H9 (cell line): ENCODE results near the gene CTU1. TPM values are rescaled to one million over a fixed set of nuclear protein-coding genes. Genes with fewer than 3 reads are reported as not detected.

Experiments
- DNase-seq: peaks from one replicate; pipeline ENCODE4 v3.0.0-alpha.2; 2017
- H2AFZ ChIP-seq: one replicate; pipeline ENCODE4 v1.6.1; 2013; ENCODE audit warnings: mild to moderate bottlenecking, low read length, control low read depth, moderate library complexity
- H2AK5ac ChIP-seq: 2 replicates; pipeline ENCODE4 v1.6.1; 2013; ENCODE audit warnings: low read length, control low read depth, mixed read lengths; ENCODE audit not compliant: insufficient read length
- H2BK120ac ChIP-seq: one replicate; pipeline ENCODE4 v1.6.1; 2013; ENCODE audit warnings: low read depth, mild to moderate bottlenecking, low read length, control low read depth, inconsistent platforms; ENCODE audit not compliant: poor library complexity, severe bottlenecking
- H2BK12ac ChIP-seq: 2 replicates; pipeline ENCODE4 v1.6.1; 2013; ENCODE audit warnings: low read length, control low read depth, mixed read lengths, low read depth; ENCODE audit not compliant: insufficient read length
- H2BK15ac ChIP-seq: 2 replicates; pipeline ENCODE4 v1.6.1; 2013; ENCODE audit warnings: low read depth, low read length, control low read depth
- H2BK20ac ChIP-seq: one replicate; pipeline ENCODE4 v1.6.1; 2013; ENCODE audit warnings: low read depth, mild to moderate bottlenecking, low read length, control low read depth, inconsistent platforms; ENCODE audit not compliant: poor library complexity, severe bottlenecking
- H2BK5ac ChIP-seq: 2 replicates; pipeline ENCODE4 v1.6.1; 2013; ENCODE audit warnings: low read length, control low read depth, mixed read lengths; ENCODE audit not compliant: insufficient read length
- H3K14ac ChIP-seq: 2 replicates; pipeline ENCODE4 v1.6.1; 2013; ENCODE audit warnings: low read length, control low read depth; ENCODE audit not compliant: insufficient read depth
- H3K18ac ChIP-seq: 2 replicates; pipeline ENCODE4 v1.6.1; 2013; ENCODE audit warnings: low read depth, mild to moderate bottlenecking, mixed read lengths, low read length, control low read depth; ENCODE audit not compliant: insufficient read length
- H3K23ac ChIP-seq: 2 replicates; pipeline ENCODE4 v1.6.1; 2013; ENCODE audit warnings: low read length, control low read depth, mixed read lengths, low read depth; ENCODE audit not compliant: insufficient read length
- H3K23me2 ChIP-seq: 2 replicates; pipeline ENCODE4 v1.6.1; 2013; ENCODE audit warnings: low read depth, mild to moderate bottlenecking, mixed read lengths, low read length, control low read depth; ENCODE audit not compliant: insufficient read length, poor library complexity, severe bottlenecking
- H3K27ac ChIP-seq: 2 replicates; pipeline ENCODE4 v1.5.1; 2013; ENCODE audit warnings: low read length, control low read depth, mixed read lengths, low read depth; ENCODE audit not compliant: insufficient read length
- H3K27me3 ChIP-seq: 2 replicates; pipeline ENCODE4 v1.6.1; 2013; ENCODE audit warnings: low read length, control low read depth, inconsistent platforms; ENCODE audit not compliant: insufficient read depth
- H3K4ac ChIP-seq: 2 replicates; pipeline ENCODE4 v1.6.1; 2013; ENCODE audit warnings: low read depth, mild to moderate bottlenecking, control low read depth, inconsistent platforms, low read length, moderate library complexity
- H3K4me1 ChIP-seq: 2 replicates; pipeline ENCODE4 v1.6.1; 2013; ENCODE audit warnings: low read length, control low read depth, inconsistent platforms; ENCODE audit not compliant: insufficient read depth
- H3K4me2 ChIP-seq: 2 replicates; pipeline ENCODE4 v1.6.1; 2013; ENCODE audit warnings: low read length, control low read depth, mixed read lengths; ENCODE audit not compliant: insufficient read length, insufficient read depth
- H3K56ac ChIP-seq: 2 replicates; pipeline ENCODE4 v1.6.1; 2013; ENCODE audit warnings: low read depth, mild to moderate bottlenecking, mixed read lengths, low read length, control low read depth; ENCODE audit not compliant: insufficient read length
- H3K79me1 ChIP-seq: 2 replicates; pipeline ENCODE4 v1.6.1; 2013; ENCODE audit warnings: low read depth, mild to moderate bottlenecking, moderate library complexity, low read length, control low read depth, inconsistent platforms; ENCODE audit not compliant: insufficient read depth, poor library complexity, severe bottlenecking
- H3K79me2 ChIP-seq: 2 replicates; pipeline ENCODE4 v1.6.1; 2013; ENCODE audit warnings: low read length, control low read depth, inconsistent platforms; ENCODE audit not compliant: insufficient read depth
- H3K9ac ChIP-seq: 2 replicates; pipeline ENCODE4 v1.6.1; 2013; ENCODE audit warnings: low read length, control low read depth, mixed read lengths; ENCODE audit not compliant: insufficient read length; ENCODE audit errors: extremely low read depth
- H3K9me3 ChIP-seq: one replicate; pipeline ENCODE4 v1.6.1; 2013; ENCODE audit warnings: low read depth, low read length, inconsistent platforms; ENCODE audit not compliant: control insufficient read depth
- H3T11ph ChIP-seq: one replicate; pipeline ENCODE4 v1.6.1; 2013; ENCODE audit warnings: mild to moderate bottlenecking, low read length, control low read depth, inconsistent platforms
- H4K20me1 ChIP-seq: one replicate; pipeline ENCODE4 v1.6.1; 2013; ENCODE audit not compliant: control insufficient read depth, insufficient read length, insufficient read depth
- H4K5ac ChIP-seq: 2 replicates; pipeline ENCODE4 v1.6.1; 2013; ENCODE audit warnings: low read depth, mild to moderate bottlenecking, mixed read lengths, low read length, control low read depth; ENCODE audit not compliant: insufficient read length
- H4K8ac ChIP-seq: replicated peaks from 2 replicates; pipeline ENCODE4 v1.6.1; 2013; ENCODE audit warnings: low read length, control low read depth, mixed read lengths, low read depth; ENCODE audit not compliant: insufficient read length
- H4K91ac ChIP-seq: 2 replicates; pipeline ENCODE4 v1.6.1; 2013; ENCODE audit warnings: low read depth, mild to moderate bottlenecking, moderate library complexity, mixed read lengths, low read length, control low read depth; ENCODE audit not compliant: insufficient read length
- H3K27ac Mint-ChIP-seq, 3 experiments: 2 replicates in 2 of 3; 3 replicates in 1 of 3; pipeline ENCODE4 v1.8.0; 2020 to 2021; ENCODE audit warnings: mixed read lengths in 3 of 3, mild to moderate bottlenecking in 1 of 3, moderate library complexity in 1 of 3
- H3K27me3 Mint-ChIP-seq: 2 replicates; pipeline ENCODE4 v1.8.0; 2021; ENCODE audit warnings: low read depth, mild to moderate bottlenecking, moderate library complexity, mixed read lengths
- H3K36me3 Mint-ChIP-seq, 3 experiments: 2 replicates in 2 of 3; 3 replicates in 1 of 3; pipeline ENCODE4 v1.8.0; 2020 to 2021; ENCODE audit warnings: low read depth in 3 of 3, mixed read lengths in 3 of 3; ENCODE audit not compliant: insufficient read depth in 1 of 3
- H3K4me1 Mint-ChIP-seq, 2 experiments: 2 replicates each; pipeline ENCODE4 v1.8.0; 2020; ENCODE audit warnings: mixed read lengths in 2 of 2
- H3K4me3 Mint-ChIP-seq, 2 experiments: 2 replicates in 1 of 2; 3 replicates in 1 of 2; pipeline ENCODE4 v1.8.0; 2020 to 2021; ENCODE audit warnings: mild to moderate bottlenecking in 2 of 2, mixed read lengths in 2 of 2, moderate library complexity in 1 of 2
- H3K9me3 Mint-ChIP-seq, 2 experiments: 2 replicates in 1 of 2; 3 replicates in 1 of 2; pipeline ENCODE4 v1.8.0; 2020; ENCODE audit warnings: mild to moderate bottlenecking in 2 of 2, mixed read lengths in 2 of 2, moderate library complexity in 1 of 2
- WGBS: extraction: QIAGEN DNeasy Blood & Tissue Kit; methylation state at CpG from one replicate; pipeline ENCODE4 v1.1.7; 2013; ENCODE audit warnings: missing lambda C conversion rate, low lambda C conversion rate, mixed read lengths; ENCODE audit not compliant: insufficient read length; ENCODE audit errors: extremely low coverage; 5-methylcytosine and 5-hydroxymethylcytosine counted together
- total RNA-seq: library from RNA; stranded (reverse); gene quantifications from 2 replicates; pipeline ENCODE4 v1.2.1, GENCODE V29; 2021
- TF ChIP-seq, protein P1 (sequence below): fragments of 200-600 bp; sonication (generic); conservative IDR thresholded peaks from 3 replicates; pipeline ENCODE4 v1.8.0; 2021; ENCODE audit warnings: antibody characterized with exemption, mild to moderate bottlenecking

CTU1 gene
- total RNA-seq, 1 experiment from 2014 or later, result 8.8 TPM

DNA sequence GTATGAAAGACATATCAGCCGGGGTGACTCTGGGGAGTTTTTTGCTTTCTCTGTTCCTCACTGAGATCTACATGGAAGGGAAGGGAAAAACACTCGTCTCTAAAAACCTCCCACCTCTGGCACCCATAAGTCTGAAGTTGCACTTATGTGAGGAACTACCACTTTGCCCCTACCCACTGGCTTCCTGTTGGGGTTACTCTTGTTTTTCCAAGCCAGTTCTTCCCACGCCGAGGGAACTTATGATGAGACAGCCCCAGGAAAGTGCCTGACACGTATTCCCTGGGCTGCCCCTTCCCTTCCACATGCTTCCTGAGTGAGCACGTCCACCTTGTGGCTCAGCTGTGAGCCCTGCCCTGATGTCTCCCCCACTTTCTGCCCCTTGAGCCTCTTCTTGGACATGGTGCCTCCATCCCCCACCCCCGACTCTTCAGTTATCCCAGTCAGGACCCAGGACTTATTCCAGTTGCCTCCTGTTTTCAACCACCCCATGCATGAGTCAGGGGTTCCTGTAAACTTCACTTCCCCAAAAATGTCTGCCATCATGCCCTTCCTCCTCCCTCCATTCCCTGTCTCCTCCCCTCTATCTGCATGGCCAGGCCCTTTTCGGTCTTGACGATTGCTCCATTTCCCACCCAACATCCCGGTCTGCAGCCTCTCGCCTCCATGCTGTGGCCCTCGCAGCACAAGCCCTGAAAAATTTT is 28.8 kb upstream of the CTU1 start:
- H3K9me3 ChIP-seq, result no peaks in the 10 kb centered on the region
- no peak overlapping the region for H2BK20ac ChIP-seq
- H3K4me2 ChIP-seq, result no peak overlapping the region
- no peak overlapping the region for H3K56ac ChIP-seq
- Mint-ChIP-seq H3K27ac (peak overlapping the region in 1 of 3 experiments; percentile 81; a peak in 2 of 7 replicates), H3K4me3 (no peak overlapping the region), H3K4me1 (peaks cover 28 to 32% of the 10 kb centered on the region in 2 experiments), H3K36me3 (peaks cover 0 to 1% (median 0%) of the 10 kb centered on the region in 3 experiments; a peak in 1 of 7 replicates), H3K27me3 (peaks cover 20% of the 10 kb centered on the region), H3K9me3 (no peaks in the 10 kb centered on the region)
- no peaks in the 10 kb centered on the region for H3K79me1 ChIP-seq
- H3K14ac ChIP-seq, result no peak overlapping the region
- H4K20me1 ChIP-seq, result no peaks in the 10 kb centered on the region
- no peak overlapping the region for H2BK120ac ChIP-seq
- no peak overlapping the region for H3T11ph ChIP-seq
- DNase-seq, result no peak
- WGBS, result no CpG with 5 or more reads among the region's 12 CpGs
- H2BK12ac ChIP-seq, result no peak overlapping the region
- no peak overlapping the region for H2AFZ ChIP-seq
- TF ChIP-seq, protein P1, sequence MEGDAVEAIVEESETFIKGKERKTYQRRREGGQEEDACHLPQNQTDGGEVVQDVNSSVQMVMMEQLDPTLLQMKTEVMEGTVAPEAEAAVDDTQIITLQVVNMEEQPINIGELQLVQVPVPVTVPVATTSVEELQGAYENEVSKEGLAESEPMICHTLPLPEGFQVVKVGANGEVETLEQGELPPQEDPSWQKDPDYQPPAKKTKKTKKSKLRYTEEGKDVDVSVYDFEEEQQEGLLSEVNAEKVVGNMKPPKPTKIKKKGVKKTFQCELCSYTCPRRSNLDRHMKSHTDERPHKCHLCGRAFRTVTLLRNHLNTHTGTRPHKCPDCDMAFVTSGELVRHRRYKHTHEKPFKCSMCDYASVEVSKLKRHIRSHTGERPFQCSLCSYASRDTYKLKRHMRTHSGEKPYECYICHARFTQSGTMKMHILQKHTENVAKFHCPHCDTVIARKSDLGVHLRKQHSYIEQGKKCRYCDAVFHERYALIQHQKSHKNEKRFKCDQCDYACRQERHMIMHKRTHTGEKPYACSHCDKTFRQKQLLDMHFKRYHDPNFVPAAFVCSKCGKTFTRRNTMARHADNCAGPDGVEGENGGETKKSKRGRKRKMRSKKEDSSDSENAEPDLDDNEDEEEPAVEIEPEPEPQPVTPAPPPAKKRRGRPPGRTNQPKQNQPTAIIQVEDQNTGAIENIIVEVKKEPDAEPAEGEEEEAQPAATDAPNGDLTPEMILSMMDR, result no peak
- no peak overlapping the region for H4K5ac ChIP-seq
- no peak overlapping the region for H2BK15ac ChIP-seq
- H3K23me2 ChIP-seq, result peaks cover 3% of the 10 kb centered on the region
- H3K4ac ChIP-seq, result no peak overlapping the region
- H4K8ac ChIP-seq, result no peak overlapping the region
- no peak overlapping the region for H2BK5ac ChIP-seq
- H3K4me1 ChIP-seq, result no peaks in the 10 kb centered on the region; the same call in 1 of the 2 replicates
- no peaks in the 10 kb centered on the region; the same call in 1 of the 2 replicates for H3K27me3 ChIP-seq
- no peak overlapping the region for H3K18ac ChIP-seq
- H3K23ac ChIP-seq, result no peak overlapping the region
- no peak overlapping the region for H3K27ac ChIP-seq
- no peaks in the 10 kb centered on the region for H3K79me2 ChIP-seq
- no peak overlapping the region for H4K91ac ChIP-seq
- H2AK5ac ChIP-seq, result no peak overlapping the region
- no peak overlapping the region for H3K9ac ChIP-seq
